Heart left ventricle (tissue), 13 donors: Measurements from ENCODE around the gene CAMK2D.

ENCODE experiments used
- POLR2A ChIP-seq, 2 donors: fragments of 450-650 bp; IDR thresholded peaks; one replicate each; pipeline ENCODE4 v1.6.1; 2017; ENCODE audit warnings: antibody characterized with exemption in 2 of 2, mild to moderate bottlenecking in 2 of 2, moderate library complexity in 2 of 2
- TF ChIP-seq, protein P1 (sequence below), 12 donors: fragments of 200-600 bp; sonication (generic) in 4 of 12; IDR thresholded peaks; one replicate each; pipeline versions ENCODE4 v1.5.0 to v1.8.0; 2018 to 2022; ENCODE audit warnings: antibody characterized with exemption in 12 of 12, mild to moderate bottlenecking in 5 of 12
- donor health status: ischemic (EF 13 %, LVEDD 7.1; RV severe dilation, severe dysfunction).
- donor health status: DM: no; HTN: yes; CAD: no.
- donor health status: DM: no; HTN: no; CAD: no.
- donor health status: ischemic (EF 25% LVEDD 6.9; RV normal size, moderate dysfunction).
- donor health status: ischemic (EF 25% LVEDD 5.7; RV mildly dilated, moderate dysfunction).
- donor health status: ischemic (EF 35%, LVEDD 5.7; RV mildly dilated, moderate dysfunction).
- donor health status: nonischemic (EF 11% LVEDD 7.7; RV severe dilation, severe dysfunction).
- donor health status: DM: yes; HTN: yes; CAD: no.
- donor health status: PGD.
- donor health status: ischemic (EF 29% LVEDD 5.4; RV normal size, mild dysfunction).
- donor health status: nonischemic (EF 23%, LVEDD 6.1; RV moderate dilation, normal function).

DNA sequence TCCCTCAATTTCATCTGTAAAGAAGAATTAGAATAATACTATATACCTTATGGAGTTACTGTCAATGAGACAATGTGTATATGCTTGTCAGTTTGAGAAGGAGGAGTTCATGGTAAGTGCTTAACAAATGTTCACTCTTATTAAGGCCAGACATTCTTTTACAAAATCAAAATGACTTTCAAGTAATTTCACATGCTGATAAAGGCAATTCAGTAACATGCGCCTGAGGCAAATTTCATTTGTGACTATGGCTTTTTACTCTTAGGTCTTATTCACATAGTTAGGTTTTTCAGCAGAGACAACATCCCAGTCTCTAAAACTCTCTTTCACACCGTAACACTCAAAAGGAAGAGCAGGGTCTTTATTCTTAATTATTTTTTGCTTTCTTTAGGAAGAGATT is 174.4 kb downstream of the CAMK2D start:
- TF ChIP-seq, protein P1, sequence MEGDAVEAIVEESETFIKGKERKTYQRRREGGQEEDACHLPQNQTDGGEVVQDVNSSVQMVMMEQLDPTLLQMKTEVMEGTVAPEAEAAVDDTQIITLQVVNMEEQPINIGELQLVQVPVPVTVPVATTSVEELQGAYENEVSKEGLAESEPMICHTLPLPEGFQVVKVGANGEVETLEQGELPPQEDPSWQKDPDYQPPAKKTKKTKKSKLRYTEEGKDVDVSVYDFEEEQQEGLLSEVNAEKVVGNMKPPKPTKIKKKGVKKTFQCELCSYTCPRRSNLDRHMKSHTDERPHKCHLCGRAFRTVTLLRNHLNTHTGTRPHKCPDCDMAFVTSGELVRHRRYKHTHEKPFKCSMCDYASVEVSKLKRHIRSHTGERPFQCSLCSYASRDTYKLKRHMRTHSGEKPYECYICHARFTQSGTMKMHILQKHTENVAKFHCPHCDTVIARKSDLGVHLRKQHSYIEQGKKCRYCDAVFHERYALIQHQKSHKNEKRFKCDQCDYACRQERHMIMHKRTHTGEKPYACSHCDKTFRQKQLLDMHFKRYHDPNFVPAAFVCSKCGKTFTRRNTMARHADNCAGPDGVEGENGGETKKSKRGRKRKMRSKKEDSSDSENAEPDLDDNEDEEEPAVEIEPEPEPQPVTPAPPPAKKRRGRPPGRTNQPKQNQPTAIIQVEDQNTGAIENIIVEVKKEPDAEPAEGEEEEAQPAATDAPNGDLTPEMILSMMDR (IDR thresholded peaks at IDR 0.05): no peak
- TF ChIP-seq POLR2A (IDR thresholded peaks at IDR 0.05): no peak
